ENCODE results near the gene C1orf116.

Gene C1orf116

DNA sequence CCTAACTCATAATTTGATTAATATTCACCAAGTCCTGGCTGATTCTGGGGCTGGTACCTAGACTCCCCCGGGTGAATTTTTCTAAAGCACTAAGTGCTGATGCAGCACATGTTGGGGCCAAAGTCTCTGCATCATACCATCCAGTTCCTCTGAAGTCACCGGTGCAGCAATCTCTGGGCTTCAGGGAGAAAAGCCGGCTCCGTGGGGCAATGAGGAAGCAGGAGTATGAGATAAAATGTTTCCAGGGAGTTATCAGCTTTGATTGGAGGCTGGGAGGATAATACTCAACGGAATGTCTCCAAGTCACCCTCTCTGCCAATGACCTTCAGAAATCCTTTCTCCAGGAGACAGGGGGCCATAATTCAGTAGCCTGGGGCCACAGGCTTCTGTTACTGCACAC lies 63.5 kb downstream of the C1orf116 start:
- in situ Hi-C loops (cut with HindIII; ENCODE audit: low sequenced_read_pairs) = no loop called here
- TF ChIP-seq CTCF (IDR thresholded peaks at IDR 0.05; ENCODE audit: low read depth, low read length, missing control alignments) = no peak

More for the DNA sequence above, 63.5 kb downstream of the C1orf116 start:
- no peak for DNase-seq (ENCODE audit: low read depth)
- H3K4me3 ChIP-seq (ENCODE audit: low read depth, low read length) = no peak overlapping the region
